Measurements from ENCODE around the gene BCAT1.

GRCh38 chr12:24797901-24798300 lies 151.0 kb downstream of the BCAT1 start:
- TF ChIP-seq CTCF (IDR thresholded peaks at IDR 0.05) (no peak), POLR2A (IDR thresholded peaks at IDR 0.05) (no peak), EP300 (IDR thresholded peaks at IDR 0.05; ENCODE audit: low read depth) (no peak), POLR2AphosphoS5 (IDR thresholded peaks at IDR 0.05) (no peak)

Data from transverse colon (tissue), 4 donors.